ENCODE data around the gene TBL1XR1.

The TBL1XR1 gene

GRCh38 chr3:177196456-177197040 is 734 bp downstream of the TBL1XR1 start:
- TF ChIP-seq GATA3 (IDR thresholded peaks at IDR 0.05; ENCODE audit: low read depth, low read length) (no peak), GATA2 (IDR thresholded peaks at IDR 0.05; ENCODE audit: low read depth, low read length) (no peak)

GRCh38 chr3:177196008-177196455 is 1.2 kb downstream of the TBL1XR1 start:
- TF ChIP-seq GATA2 (IDR thresholded peaks at IDR 0.05; ENCODE audit: low read depth, low read length) (no peak), GATA3 (IDR thresholded peaks at IDR 0.05; ENCODE audit: low read depth, low read length) (no peak)

- no peak for TF ChIP-seq GATA2 (IDR thresholded peaks at IDR 0.05; ENCODE audit: low read depth, low read length)
- no peak for TF ChIP-seq GATA3 (IDR thresholded peaks at IDR 0.05; ENCODE audit: low read depth, low read length)
Observed at GRCh38 chr3:177195242-177195991, 1.9 kb downstream of the TBL1XR1 start.

GRCh38 chr3:177194299-177194698 is 3.0 kb downstream of the TBL1XR1 start:
- TF ChIP-seq GATA3 (IDR thresholded peaks at IDR 0.05; ENCODE audit: low read depth, low read length): no peak
- TF ChIP-seq GATA2 (IDR thresholded peaks at IDR 0.05; ENCODE audit: low read depth, low read length): no peak

- no peak for TF ChIP-seq GATA3 (IDR thresholded peaks at IDR 0.05; ENCODE audit: low read depth, low read length)
- no peak for TF ChIP-seq GATA2 (IDR thresholded peaks at IDR 0.05; ENCODE audit: low read depth, low read length)
Observed at GRCh38 chr3:177193688-177194268, 3.5 kb downstream of the TBL1XR1 start.

- TF ChIP-seq GATA2 (IDR thresholded peaks at IDR 0.05; ENCODE audit: low read depth, low read length) (no peak), GATA3 (IDR thresholded peaks at IDR 0.05; ENCODE audit: low read depth, low read length) (no peak)
Observed at GRCh38 chr3:177190756-177191681, 6.3 kb downstream of the TBL1XR1 start.

GRCh38 chr3:177186306-177186705 is 11.0 kb downstream of the TBL1XR1 start:
- no peak for TF ChIP-seq GATA3 (IDR thresholded peaks at IDR 0.05; ENCODE audit: low read depth, low read length)
- TF ChIP-seq GATA2 (IDR thresholded peaks at IDR 0.05; ENCODE audit: low read depth, low read length): no peak

- TF ChIP-seq GATA2 (IDR thresholded peaks at IDR 0.05; ENCODE audit: low read depth, low read length) (no peak), GATA3 (IDR thresholded peaks at IDR 0.05; ENCODE audit: low read depth, low read length) (no peak)
Observed at GRCh38 chr3:177185035-177185574, 12.2 kb downstream of the TBL1XR1 start.

GRCh38 chr3:177182352-177182751 is 14.9 kb downstream of the TBL1XR1 start:
- TF ChIP-seq GATA3 (IDR thresholded peaks at IDR 0.05; ENCODE audit: low read depth, low read length) (no peak), GATA2 (IDR thresholded peaks at IDR 0.05; ENCODE audit: low read depth, low read length) (no peak)

GRCh38 chr3:177181418-177181817 is 15.9 kb downstream of the TBL1XR1 start:
- no peak for TF ChIP-seq GATA3 (IDR thresholded peaks at IDR 0.05; ENCODE audit: low read depth, low read length)
- TF ChIP-seq GATA2 (IDR thresholded peaks at IDR 0.05; ENCODE audit: low read depth, low read length): no peak

- no peak for TF ChIP-seq GATA3 (IDR thresholded peaks at IDR 0.05; ENCODE audit: low read depth, low read length)
- no peak for TF ChIP-seq GATA2 (IDR thresholded peaks at IDR 0.05; ENCODE audit: low read depth, low read length)
Observed at GRCh38 chr3:177180506-177180905, 16.8 kb downstream of the TBL1XR1 start.

GRCh38 chr3:177179281-177180067 is 17.8 kb downstream of the TBL1XR1 start:
- no peak for TF ChIP-seq GATA3 (IDR thresholded peaks at IDR 0.05; ENCODE audit: low read depth, low read length)
- no peak for TF ChIP-seq GATA2 (IDR thresholded peaks at IDR 0.05; ENCODE audit: low read depth, low read length)

GRCh38 chr3:177177749-177178221 is 19.5 kb downstream of the TBL1XR1 start:
- TF ChIP-seq GATA3 (IDR thresholded peaks at IDR 0.05; ENCODE audit: low read depth, low read length) (no peak), GATA2 (IDR thresholded peaks at IDR 0.05; ENCODE audit: low read depth, low read length) (no peak)

Measured in SH-SY5Y (cell line).